HFF-Myc (cell line): ENCODE data around the gene TRIP13.

Experiments used
- DNase-seq: peaks from one replicate; pipeline ENCODE4 v3.0.0-alpha.2; 2011; ENCODE audit warnings: low read depth; ENCODE audit errors: extremely low read depth
- H3K4me3 ChIP-seq: replicated peaks from 2 replicates; pipeline ENCODE4 v1.5.1; 2011; ENCODE audit warnings: low read depth, mild to moderate bottlenecking, control low read depth, low read length
- TF ChIP-seq, protein P1 (sequence below): IDR thresholded peaks from 2 replicates; pipeline ENCODE4 v1.5.1; 2012; ENCODE audit warnings: mild to moderate bottlenecking, low read depth, low read length, control low read depth; ENCODE audit errors: missing control alignments

Gene TRIP13

DNA sequence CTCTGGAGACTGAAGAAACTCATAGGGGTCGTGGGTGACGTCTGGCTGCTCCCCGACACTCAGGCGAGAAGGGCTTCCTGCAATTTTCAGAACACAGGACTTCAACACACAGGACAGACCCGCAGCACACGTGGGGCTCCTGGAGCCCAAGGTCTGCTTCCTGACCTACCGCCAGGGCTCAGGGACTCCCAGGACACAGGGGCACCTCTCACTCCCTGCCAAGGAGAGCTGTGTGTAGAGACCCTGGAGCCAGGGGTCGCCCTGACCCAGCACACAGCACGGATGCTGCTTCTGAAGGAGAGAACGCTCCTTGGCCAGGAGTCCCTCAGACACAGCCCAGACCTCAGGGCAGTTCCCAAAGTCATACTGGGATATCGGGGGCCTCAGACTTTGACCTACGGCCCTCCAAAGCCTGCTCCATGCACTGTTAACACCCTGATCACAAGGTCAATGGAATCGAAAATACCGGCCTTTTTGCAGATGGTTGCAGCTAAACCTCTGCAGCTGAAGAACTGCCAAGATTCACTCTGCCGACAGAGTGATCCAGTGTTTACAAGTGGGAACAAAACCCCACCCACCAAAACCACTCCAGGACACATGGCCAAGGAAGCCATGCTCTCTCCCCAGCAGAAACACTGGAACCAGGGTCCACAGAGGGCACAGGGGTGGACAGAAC is 28.1 kb upstream of the TRIP13 start:
- TF ChIP-seq, protein P1, sequence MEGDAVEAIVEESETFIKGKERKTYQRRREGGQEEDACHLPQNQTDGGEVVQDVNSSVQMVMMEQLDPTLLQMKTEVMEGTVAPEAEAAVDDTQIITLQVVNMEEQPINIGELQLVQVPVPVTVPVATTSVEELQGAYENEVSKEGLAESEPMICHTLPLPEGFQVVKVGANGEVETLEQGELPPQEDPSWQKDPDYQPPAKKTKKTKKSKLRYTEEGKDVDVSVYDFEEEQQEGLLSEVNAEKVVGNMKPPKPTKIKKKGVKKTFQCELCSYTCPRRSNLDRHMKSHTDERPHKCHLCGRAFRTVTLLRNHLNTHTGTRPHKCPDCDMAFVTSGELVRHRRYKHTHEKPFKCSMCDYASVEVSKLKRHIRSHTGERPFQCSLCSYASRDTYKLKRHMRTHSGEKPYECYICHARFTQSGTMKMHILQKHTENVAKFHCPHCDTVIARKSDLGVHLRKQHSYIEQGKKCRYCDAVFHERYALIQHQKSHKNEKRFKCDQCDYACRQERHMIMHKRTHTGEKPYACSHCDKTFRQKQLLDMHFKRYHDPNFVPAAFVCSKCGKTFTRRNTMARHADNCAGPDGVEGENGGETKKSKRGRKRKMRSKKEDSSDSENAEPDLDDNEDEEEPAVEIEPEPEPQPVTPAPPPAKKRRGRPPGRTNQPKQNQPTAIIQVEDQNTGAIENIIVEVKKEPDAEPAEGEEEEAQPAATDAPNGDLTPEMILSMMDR: no peak
- DNase-seq: no peak
- no peak overlapping the region for H3K4me3 ChIP-seq

DNA sequence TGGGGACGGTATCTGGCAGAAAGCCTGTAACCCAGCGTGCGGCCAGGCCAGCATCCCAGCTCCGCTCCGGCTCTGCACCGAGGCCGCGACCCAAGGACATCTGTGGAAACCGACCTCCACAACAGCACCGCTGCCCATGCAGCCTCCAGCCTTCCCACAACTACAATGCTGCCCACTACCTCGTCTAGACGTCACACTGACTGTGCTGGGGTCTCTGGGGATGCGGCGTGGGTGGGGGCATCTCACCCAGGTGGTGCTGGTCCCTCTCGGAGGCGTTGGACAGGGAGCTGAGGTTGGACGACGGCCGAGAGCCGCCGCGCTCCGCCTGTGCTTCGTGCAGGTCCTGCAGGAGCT is 27.5 kb upstream of the TRIP13 start:
- DNase-seq: no peak
- TF ChIP-seq, protein P1: no peak
- H3K4me3 ChIP-seq: no peak overlapping the region

DNA sequence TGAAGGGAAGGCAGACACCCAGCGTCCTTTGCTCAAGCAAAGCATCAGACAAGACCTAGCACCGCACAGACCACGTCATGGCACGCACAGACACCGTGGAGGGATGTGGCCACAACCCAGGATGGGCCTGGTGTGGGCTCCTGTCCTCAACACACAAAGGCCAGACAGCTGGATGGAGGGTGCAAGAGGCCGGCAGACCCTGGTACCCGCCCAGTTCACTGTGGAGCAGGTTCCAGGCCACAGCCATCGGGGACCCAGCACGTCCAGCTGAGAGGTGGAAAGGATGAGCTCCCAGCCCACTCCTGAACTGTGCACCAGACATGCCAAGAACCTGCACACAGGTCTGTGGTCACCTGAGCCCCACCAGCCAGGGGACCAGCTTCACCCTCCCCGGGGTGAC is 26.9 kb upstream of the TRIP13 start:
- DNase-seq: no peak
- TF ChIP-seq, protein P1: no peak
- no peak overlapping the region for H3K4me3 ChIP-seq

DNA sequence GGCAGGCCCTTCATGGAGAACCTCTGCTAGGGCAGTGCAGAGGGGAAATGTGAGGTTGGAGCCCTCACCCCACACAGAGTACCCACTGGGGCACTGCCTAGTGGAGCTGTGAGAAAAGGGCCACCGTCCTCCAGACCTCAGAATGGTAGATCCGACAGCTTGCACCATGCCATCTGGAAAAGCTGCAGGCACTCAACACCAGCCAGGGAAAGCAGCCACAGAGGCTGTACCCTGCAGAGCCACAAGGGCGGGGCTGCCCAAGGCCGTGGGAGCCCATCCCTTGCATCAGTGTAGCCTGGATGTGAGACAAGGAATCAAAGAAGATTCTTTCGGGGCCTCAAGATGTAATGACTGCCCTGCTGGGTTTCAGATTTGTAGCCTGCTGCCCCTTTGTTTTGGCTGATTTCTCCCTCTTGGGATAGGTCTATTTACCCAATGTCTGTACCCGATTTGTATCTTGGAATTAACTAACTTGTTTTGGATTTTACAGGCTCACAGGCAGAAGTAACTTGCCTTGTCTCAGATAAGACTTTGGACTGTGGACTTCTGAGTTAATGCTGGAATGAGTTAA is 25.3 kb upstream of the TRIP13 start:
- DNase-seq: no peak
- TF ChIP-seq, protein P1: no peak
- H3K4me3 ChIP-seq: no peak overlapping the region

DNA sequence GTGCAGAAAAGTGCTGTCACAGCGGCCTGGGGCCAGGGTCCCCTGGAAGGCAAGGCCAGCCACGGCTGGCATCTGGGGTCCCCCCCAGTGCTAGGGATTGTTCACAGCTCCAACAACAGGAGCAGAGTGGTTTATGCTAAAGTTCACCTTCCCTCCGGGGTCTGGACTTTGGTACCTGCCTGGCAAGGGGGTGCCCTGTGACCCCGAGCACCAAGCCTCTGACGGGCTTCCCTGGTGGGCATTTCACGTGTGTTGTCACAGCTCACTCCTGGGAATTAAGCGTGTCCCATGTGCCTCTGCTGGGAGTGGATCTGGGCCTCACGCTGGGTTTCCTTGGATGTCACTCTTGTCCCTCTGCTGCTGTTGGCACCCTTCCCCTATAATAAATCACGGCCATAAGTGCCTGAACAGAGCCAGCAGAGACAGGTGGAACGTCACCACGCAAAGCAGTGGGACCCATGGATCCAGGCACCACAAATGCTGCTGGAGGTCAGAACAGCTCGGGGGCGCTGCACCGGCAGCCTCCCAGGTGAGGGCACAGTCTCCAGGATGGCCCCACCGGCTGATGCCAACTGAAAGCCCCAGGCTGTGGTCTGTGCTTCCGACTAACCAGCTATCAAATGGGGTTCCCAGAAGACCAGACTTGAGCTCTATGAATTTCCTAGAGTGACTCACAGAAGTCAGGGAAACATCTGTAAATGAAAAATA is 24.1 kb upstream of the TRIP13 start:
- DNase-seq: no peak
- TF ChIP-seq, protein P1: no peak
- H3K4me3 ChIP-seq: no peak overlapping the region

DNA sequence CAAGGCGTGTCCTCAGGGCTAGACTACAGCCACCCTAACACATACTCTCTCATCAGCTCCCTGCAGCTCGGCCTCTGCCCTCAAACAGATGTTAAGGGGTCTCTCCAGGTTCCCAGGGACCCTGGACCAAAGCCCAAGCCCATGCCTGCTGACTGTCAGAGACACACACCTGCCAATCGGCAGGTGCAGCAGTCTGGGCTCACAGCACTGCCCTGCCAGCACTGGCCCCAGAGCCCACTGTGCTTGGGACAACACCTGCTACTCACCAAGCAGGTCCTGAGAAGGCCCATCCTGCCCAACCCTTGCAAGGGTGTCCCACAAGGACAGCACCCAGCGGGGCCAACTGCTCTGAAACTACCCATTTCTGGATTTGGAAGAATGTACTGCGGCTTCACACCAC is 21.7 kb upstream of the TRIP13 start:
- H3K4me3 ChIP-seq: no peak overlapping the region
- TF ChIP-seq, protein P1: no peak
- DNase-seq: no peak
